Ascending aorta (tissue), 2 donors: ENCODE results near the gene CSTPP1. TPM values are rescaled to one million over a fixed set of nuclear protein-coding genes. Genes with fewer than 3 reads are reported as not detected.

ENCODE experiments used
- DNase-seq, 2 donors: peaks; one replicate each; pipeline ENCODE4 v3.0.0-alpha.2; 2019; ENCODE audit warnings: low spot score in 2 of 2
- H3K27ac ChIP-seq, 2 donors: fragments of 200-600 bp; sonication (generic); one replicate each; pipeline ENCODE4 v1.5.1; 2016 to 2017; ENCODE audit warnings: mild to moderate bottlenecking in 1 of 2
- H3K27me3 ChIP-seq: fragments of 200-600 bp; sonication (generic); one replicate; pipeline ENCODE4 v1.5.1; 2017
- H3K36me3 ChIP-seq, 2 donors: fragments of 200-600 bp; sonication (generic); one replicate each; pipeline ENCODE4 v1.5.1; 2016
- H3K4me1 ChIP-seq, 2 donors: fragments of 200-600 bp; sonication (generic); one replicate each; pipeline ENCODE4 v1.5.1; 2016 to 2017; ENCODE audit warnings: mild to moderate bottlenecking in 1 of 2
- H3K4me3 ChIP-seq, 2 donors: fragments of 200-600 bp; sonication (generic); one replicate each; pipeline ENCODE4 v1.5.1; 2016 to 2017; ENCODE audit warnings: mild to moderate bottlenecking in 1 of 2
- H3K9me3 ChIP-seq, 2 donors: fragments of 200-600 bp; sonication (generic); one replicate each; pipeline ENCODE4 v1.5.1; 2016
- intact Hi-C: fragments of 100-400 bp; cut with DNase I; formaldehyde crosslinking; loops from one replicate; pipeline ENCODE4 v1.15.1; 2023
- total RNA-seq: library from RNA; depleted of rRNA; stranded (reverse); fragments of >200 nt; gene quantifications from one replicate; pipeline ENCODE4 v1.1.0, GENCODE V29; 2016
- TF ChIP-seq, protein P1 (sequence below), 3 experiments: fragments of 200-600 bp in 2 of 3; fragments of 450-650 bp in 1 of 3; sonication (generic) in 2 of 3; IDR thresholded peaks; one replicate each; pipeline ENCODE4 v1.5.1; 2016 to 2019; ENCODE audit warnings: antibody characterized with exemption in 3 of 3, mild to moderate bottlenecking in 1 of 3, moderate library complexity in 1 of 3

Gene CSTPP1
- total RNA-seq, 1 donor from 2014 or later, result 16.6 TPM

DNA sequence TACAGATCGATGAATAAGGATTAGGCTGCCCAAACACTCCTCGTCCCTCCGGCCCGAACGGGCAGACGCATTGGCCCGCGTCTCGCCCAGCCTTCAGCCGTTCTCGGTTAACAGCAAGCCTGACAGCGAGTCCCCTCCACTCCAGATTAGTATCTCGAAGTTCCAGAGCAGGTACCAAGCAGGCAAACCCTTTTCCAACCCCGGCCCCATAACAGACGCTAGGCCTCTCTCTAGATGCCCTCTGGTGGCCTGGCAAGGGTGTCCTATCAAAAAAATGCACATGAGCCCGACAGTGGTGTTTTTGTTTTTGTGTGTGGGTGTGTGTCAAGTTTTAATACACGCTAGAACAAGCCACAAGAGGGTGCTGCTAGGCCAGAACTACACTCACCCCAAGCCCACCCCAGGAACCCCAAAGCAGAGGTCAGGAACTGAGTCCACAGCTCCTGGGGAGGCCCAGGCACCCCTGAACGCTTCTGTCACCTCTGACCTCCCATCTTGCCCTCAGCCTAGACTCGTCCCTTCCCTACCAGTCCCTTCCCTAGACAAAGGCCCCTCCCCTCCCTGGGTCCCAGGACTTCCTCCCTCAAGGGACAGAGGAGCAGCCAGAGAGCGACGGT, 240.8 kb downstream of the CSTPP1 start:
- DNase-seq, result peak in 1 of 2 donors; percentile 86
- no peaks in the 10 kb centered on the region for H3K27me3 ChIP-seq
- TF ChIP-seq, protein P1, sequence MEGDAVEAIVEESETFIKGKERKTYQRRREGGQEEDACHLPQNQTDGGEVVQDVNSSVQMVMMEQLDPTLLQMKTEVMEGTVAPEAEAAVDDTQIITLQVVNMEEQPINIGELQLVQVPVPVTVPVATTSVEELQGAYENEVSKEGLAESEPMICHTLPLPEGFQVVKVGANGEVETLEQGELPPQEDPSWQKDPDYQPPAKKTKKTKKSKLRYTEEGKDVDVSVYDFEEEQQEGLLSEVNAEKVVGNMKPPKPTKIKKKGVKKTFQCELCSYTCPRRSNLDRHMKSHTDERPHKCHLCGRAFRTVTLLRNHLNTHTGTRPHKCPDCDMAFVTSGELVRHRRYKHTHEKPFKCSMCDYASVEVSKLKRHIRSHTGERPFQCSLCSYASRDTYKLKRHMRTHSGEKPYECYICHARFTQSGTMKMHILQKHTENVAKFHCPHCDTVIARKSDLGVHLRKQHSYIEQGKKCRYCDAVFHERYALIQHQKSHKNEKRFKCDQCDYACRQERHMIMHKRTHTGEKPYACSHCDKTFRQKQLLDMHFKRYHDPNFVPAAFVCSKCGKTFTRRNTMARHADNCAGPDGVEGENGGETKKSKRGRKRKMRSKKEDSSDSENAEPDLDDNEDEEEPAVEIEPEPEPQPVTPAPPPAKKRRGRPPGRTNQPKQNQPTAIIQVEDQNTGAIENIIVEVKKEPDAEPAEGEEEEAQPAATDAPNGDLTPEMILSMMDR (IDR thresholded peaks at IDR 0.05), result peak; percentile 57 to 80 (median 73)
- peaks cover 27 to 47% of the 10 kb centered on the region in 2 donors for H3K36me3 ChIP-seq
- H3K4me3 ChIP-seq, result peak overlapping the region; percentile 98 to 99
- H3K27ac ChIP-seq, result peak overlapping the region; percentile 98 to 99
- intact Hi-C loops, result loop anchor here (1.0 to 5.0 kb wide), 6 partner anchors 8 to 250 kb away; partner anchors contain the start of genes PSMC3 and SLC39A13
- no peaks in the 10 kb centered on the region for H3K9me3 ChIP-seq
- peaks cover 15 to 33% of the 10 kb centered on the region in 2 donors for H3K4me1 ChIP-seq

DNA sequence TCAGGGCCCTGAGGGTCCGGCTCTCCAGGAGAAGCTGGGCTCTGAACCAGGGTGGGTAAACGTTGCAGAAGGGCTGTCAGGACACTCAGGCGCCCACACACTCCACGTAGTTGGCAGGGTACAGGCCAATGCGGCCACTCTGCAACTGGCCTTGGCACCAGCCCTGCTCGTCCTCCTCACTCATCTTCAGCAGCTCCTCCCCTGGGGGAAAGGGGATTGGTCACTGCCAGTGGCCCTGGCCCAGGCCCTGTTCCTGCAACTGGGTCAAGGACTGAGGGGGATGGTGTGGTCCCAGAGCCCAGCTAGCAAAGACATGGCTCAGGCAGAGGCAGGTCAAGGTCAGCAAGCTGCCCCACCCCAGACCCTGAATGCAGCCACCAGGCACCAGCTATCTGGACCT, 241.3 kb downstream of the CSTPP1 start:
- intact Hi-C loops, result loop anchor here (1.0 to 5.0 kb wide), 6 partner anchors 7 to 249 kb away; partner anchors contain the start of genes PSMC3 and SLC39A13
- peak overlapping the region; percentile 98 to 99 for H3K4me3 ChIP-seq
- H3K9me3 ChIP-seq, result no peaks in the 10 kb centered on the region
- H3K27me3 ChIP-seq, result no peaks in the 10 kb centered on the region
- peaks cover 22 to 42% of the 10 kb centered on the region in 2 donors for H3K36me3 ChIP-seq
- no peak for DNase-seq
- H3K4me1 ChIP-seq, result peaks cover 15 to 33% of the 10 kb centered on the region in 2 donors
- TF ChIP-seq, protein P1 (IDR thresholded peaks at IDR 0.05), result no peak
- H3K27ac ChIP-seq, result peak overlapping the region; percentile 98 to 99

DNA sequence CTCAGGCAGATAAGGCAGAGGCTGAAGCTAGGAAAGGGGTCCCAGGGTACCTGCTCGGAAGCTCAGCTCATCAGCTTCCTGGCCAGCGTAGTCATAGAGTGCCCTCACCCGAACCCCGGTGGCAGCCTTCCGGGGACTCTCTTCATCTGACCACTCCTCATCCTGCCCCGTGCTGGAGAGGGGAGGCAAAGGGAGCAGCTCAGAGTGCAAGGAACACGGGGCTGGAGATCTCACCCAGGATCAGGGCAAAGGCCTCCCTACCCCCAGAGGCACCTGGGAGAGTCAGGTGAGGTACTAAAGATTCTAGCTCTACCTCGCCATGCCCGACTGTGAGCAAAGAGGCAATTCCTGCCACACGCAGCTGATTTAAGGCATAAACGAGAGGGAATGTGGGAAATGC, 241.8 kb downstream of the CSTPP1 start:
- no peak for DNase-seq
- Histone ChIP-seq H3K9me3 (no peaks in the 10 kb centered on the region), H3K27me3 (no peaks in the 10 kb centered on the region), H3K4me3 (no peak overlapping the region), H3K4me1 (peaks cover 15 to 29% of the 10 kb centered on the region in 2 donors), H3K27ac (peak overlapping the region; percentile 98 to 99), H3K36me3 (peaks cover 17 to 38% of the 10 kb centered on the region in 2 donors)
- intact Hi-C loops, result loop anchor here (5.0 kb wide), 1 partner anchor 249 kb away; the partner anchor contains the start of gene PSMC3
- TF ChIP-seq, protein P1 (IDR thresholded peaks at IDR 0.05), result no peak

DNA sequence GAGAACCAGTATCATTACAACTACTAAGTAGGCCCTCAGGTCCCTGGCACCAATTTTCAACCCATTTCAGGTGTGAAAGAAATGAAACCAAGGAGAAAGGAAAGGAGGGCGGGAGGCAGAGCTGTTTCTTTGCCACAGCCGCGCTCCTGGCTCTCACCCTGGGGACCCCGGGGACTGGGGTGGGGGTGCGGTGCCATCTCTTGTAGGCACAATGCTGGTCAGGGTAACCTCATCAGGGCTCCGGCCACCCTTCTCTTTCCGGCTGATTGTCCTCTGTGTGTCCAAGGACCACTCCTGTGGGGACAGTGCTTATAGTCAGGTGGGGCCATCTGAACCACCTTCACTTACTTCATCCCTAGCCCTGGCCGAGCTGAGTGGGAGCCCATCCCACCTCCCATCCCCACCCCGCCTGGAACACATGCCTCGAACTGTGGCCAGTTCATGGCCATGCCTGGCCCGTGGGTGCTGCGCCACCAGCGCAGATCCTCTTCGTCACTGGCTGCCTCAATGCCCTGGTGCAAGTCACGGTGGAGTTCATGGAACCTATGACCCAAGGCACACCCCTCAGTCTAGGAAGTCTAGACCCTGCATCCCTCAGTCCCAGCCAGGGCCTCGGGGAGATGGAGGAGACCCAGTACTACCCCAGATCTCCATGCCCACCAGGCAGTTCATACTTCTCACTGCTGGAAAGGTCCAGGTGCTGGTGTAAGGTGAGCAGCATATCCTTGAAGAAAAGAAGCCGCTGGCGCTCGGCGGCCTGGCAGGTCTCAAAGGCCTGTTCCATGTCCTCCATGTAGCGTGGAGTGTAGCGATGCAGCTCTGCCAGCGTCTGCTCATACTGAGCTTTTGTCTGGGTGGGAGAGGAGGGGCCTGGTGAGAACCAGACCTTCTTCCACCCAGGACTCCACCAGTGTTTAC, 242.4 kb downstream of the CSTPP1 start:
- H3K27me3 ChIP-seq, result no peaks in the 10 kb centered on the region
- TF ChIP-seq, protein P1 (IDR thresholded peaks at IDR 0.05), result no peak
- DNase-seq, result no peak
- intact Hi-C loops, result loop anchor here (5.0 kb wide), 1 partner anchor 248 kb away; the partner anchor contains the start of gene PSMC3
- no peaks in the 10 kb centered on the region for H3K9me3 ChIP-seq
- H3K4me1 ChIP-seq, result peaks cover 15 to 29% of the 10 kb centered on the region in 2 donors
- H3K27ac ChIP-seq, result peak overlapping the region; percentile 98 to 99
- H3K4me3 ChIP-seq, result no peak overlapping the region
- peaks cover 15 to 31% of the 10 kb centered on the region in 2 donors for H3K36me3 ChIP-seq

DNA sequence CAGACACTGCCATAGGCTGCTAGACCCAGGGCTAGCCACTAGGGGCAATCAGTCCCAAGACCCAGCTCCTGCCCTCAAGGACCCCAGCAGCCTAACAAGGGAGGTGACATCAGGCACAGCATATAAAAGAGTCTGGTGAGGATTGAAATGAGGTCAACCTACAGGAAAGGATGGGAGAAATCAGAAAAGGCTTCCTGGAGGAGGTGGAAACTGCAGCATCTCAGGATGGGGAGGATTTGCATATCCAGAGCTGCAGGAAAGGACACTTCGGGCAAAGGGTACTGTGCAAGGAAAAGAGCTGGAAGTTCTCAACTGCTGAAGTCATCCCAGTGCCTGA, 243.1 kb downstream of the CSTPP1 start:
- Histone ChIP-seq H3K4me1 (peaks cover 15 to 30% of the 10 kb centered on the region in 2 donors), H3K9me3 (no peaks in the 10 kb centered on the region), H3K27me3 (no peaks in the 10 kb centered on the region), H3K36me3 (peaks cover 13 to 30% of the 10 kb centered on the region in 2 donors), H3K27ac (no peak overlapping the region), H3K4me3 (no peak overlapping the region)
- intact Hi-C loops, result loop anchor here (5.0 kb wide), 1 partner anchor 248 kb away; the partner anchor contains the start of gene PSMC3
- DNase-seq, result no peak
- TF ChIP-seq, protein P1 (IDR thresholded peaks at IDR 0.05), result peak in 2 of 3 experiments; percentile 16 to 23
